Measurements from ENCODE around the gene C19orf25.

GRCh38 chr19:1507192-1507660 is 28.2 kb upstream of the C19orf25 start:
- no peak for TF ChIP-seq RB1 (IDR thresholded peaks at IDR 0.05; ENCODE audit: borderline replicate concordance)
- TF ChIP-seq CTCF (IDR thresholded peaks at IDR 0.05 in 2 of 3, conservative IDR thresholded peaks at IDR 0.05 in 1 of 3; ENCODE audit: control insufficient read depth in 2 of 3, extremely low read depth in 1 of 3, insufficient read depth in 1 of 3, low read depth in 3 of 3, low read length in 3 of 3), result no peak
- no peak for TF ChIP-seq ELK1 (IDR thresholded peaks at IDR 0.05; ENCODE audit: low read depth, low read length)
- TF ChIP-seq JUND (IDR thresholded peaks at IDR 0.05; ENCODE audit: low read depth, low read length), result no peak
- no peak for TF ChIP-seq FOXM1 (IDR thresholded peaks at IDR 0.05; ENCODE audit: low read depth, low read length)
- TF ChIP-seq RELA (IDR thresholded peaks at IDR 0.05; ENCODE audit: borderline replicate concordance, partially characterized antibody), result no peak
- no peak for TF ChIP-seq RAD21 (IDR thresholded peaks at IDR 0.05; ENCODE audit: insufficient read depth, low read depth, low read length)

Data from GM12878 (cell line).